Measurements from ENCODE around the gene CFD.

DNA sequence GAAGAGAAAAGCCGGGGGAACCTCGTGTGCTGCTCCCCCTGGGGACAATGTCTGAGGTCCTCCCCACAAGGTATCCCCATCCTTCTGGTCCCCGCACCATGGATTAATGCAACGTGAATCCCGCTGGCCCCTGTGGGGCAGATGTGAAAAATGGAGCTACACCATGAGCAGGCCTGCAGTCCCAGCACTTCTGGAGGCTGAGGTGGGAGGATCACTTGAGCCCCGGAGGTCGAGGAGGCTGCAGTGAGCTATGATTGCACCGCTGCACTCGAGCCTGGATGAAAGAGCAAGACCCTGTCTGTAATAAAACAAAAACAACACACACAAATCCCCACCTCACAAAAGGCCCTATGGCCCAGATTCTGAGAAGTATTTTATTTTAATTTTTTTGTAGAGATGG lies 1.2 kb upstream of the CFD start:
- TF ChIP-seq EZH2phosphoT487 (IDR thresholded peaks at IDR 0.05; ENCODE audit: borderline replicate concordance, low read depth, low read length), result no peak
- TF ChIP-seq, protein P1, sequence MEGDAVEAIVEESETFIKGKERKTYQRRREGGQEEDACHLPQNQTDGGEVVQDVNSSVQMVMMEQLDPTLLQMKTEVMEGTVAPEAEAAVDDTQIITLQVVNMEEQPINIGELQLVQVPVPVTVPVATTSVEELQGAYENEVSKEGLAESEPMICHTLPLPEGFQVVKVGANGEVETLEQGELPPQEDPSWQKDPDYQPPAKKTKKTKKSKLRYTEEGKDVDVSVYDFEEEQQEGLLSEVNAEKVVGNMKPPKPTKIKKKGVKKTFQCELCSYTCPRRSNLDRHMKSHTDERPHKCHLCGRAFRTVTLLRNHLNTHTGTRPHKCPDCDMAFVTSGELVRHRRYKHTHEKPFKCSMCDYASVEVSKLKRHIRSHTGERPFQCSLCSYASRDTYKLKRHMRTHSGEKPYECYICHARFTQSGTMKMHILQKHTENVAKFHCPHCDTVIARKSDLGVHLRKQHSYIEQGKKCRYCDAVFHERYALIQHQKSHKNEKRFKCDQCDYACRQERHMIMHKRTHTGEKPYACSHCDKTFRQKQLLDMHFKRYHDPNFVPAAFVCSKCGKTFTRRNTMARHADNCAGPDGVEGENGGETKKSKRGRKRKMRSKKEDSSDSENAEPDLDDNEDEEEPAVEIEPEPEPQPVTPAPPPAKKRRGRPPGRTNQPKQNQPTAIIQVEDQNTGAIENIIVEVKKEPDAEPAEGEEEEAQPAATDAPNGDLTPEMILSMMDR (conservative IDR thresholded peaks at IDR 0.05; ENCODE audit: low read length), result no peak
